ENCODE data around the gene TECPR2.

The TECPR2 gene

DNA sequence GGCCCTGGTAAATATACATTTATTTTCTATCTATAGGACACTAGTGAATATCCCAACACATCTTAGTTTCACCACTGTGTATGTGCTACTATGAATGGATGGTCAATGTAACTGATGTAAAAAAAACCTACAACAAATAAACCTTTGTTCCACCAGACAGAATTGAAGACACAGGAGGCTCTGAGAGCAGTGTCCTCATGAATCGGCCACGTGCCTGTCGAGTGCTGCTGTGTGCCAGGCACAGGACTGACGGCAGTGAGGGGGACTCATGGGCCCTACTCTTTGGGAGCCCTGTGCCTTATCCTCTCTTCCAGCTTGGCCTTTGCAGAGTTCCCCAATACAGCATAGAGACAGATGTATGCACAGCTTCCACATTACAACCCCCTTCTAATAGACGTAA lies 18.3 kb upstream of the TECPR2 start:
- no peak overlapping the region for H3K4me3 ChIP-seq (ENCODE audit: low read length)
- peaks cover 57% of the 10 kb centered on the region for H3K36me3 ChIP-seq (ENCODE audit: control insufficient read depth, low read length)
- no peaks in the 10 kb centered on the region for H4K20me1 ChIP-seq (ENCODE audit: control insufficient read depth, insufficient read depth, low read depth, low read length)
- no peaks in the 10 kb centered on the region for H3K27me3 ChIP-seq (ENCODE audit: control insufficient read depth, low read length)
- no peaks in the 10 kb centered on the region for H3K79me2 ChIP-seq (ENCODE audit: control insufficient read depth, low read length)
- H3K9me3 ChIP-seq (ENCODE audit: control insufficient read depth, insufficient read depth, low read length), result no peaks in the 10 kb centered on the region
- no peak for TF ChIP-seq EZH2phosphoT487 (IDR thresholded peaks at IDR 0.05; ENCODE audit: borderline replicate concordance, low read length)
- TF ChIP-seq, protein P1, sequence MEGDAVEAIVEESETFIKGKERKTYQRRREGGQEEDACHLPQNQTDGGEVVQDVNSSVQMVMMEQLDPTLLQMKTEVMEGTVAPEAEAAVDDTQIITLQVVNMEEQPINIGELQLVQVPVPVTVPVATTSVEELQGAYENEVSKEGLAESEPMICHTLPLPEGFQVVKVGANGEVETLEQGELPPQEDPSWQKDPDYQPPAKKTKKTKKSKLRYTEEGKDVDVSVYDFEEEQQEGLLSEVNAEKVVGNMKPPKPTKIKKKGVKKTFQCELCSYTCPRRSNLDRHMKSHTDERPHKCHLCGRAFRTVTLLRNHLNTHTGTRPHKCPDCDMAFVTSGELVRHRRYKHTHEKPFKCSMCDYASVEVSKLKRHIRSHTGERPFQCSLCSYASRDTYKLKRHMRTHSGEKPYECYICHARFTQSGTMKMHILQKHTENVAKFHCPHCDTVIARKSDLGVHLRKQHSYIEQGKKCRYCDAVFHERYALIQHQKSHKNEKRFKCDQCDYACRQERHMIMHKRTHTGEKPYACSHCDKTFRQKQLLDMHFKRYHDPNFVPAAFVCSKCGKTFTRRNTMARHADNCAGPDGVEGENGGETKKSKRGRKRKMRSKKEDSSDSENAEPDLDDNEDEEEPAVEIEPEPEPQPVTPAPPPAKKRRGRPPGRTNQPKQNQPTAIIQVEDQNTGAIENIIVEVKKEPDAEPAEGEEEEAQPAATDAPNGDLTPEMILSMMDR (IDR thresholded peaks at IDR 0.05; ENCODE audit: low read depth, low read length, poor library complexity, severe bottlenecking), result no peak
- H3K9me2 ChIP-seq (replicated peaks; ENCODE audit: control insufficient read depth, low read length), result no peaks in the 10 kb centered on the region
- no peaks in the 10 kb centered on the region for H3K4me1 ChIP-seq (ENCODE audit: control insufficient read depth, low read length)
- H3K4me2 ChIP-seq (ENCODE audit: low read length), result no peak overlapping the region
- H3F3A ChIP-seq (ENCODE audit: control insufficient read depth, insufficient read depth), result no peaks in the 10 kb centered on the region
- H3K27ac ChIP-seq (ENCODE audit: low read depth, low read length), result no peak overlapping the region

DNA sequence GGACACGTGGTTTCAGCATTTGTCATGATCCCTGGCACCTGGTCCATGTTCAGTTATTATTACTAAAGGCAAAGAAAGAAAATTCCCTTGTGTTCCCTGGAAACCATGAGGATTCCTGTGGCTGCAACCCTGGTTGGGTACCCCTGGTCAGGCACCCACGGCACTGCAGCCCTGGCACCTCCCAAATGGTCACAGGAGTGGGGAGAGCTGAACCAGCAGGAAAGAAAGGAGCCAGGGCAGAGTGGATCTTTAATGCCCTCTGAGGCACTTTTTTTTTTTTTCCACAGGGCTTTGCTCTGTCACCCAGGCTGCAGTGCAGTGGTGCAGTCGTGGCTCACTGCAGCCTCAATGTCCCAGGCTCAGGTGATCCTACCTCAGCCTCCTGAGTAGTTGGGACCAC lies 17.5 kb upstream of the TECPR2 start:
- no peaks in the 10 kb centered on the region for H3K27me3 ChIP-seq (ENCODE audit: control insufficient read depth, low read length)
- peaks cover 62% of the 10 kb centered on the region for H3K36me3 ChIP-seq (ENCODE audit: control insufficient read depth, low read length)
- H3K4me2 ChIP-seq (ENCODE audit: low read length), result no peak overlapping the region
- H3K27ac ChIP-seq (ENCODE audit: low read depth, low read length), result no peak overlapping the region
- no peak overlapping the region for H3K4me3 ChIP-seq (ENCODE audit: low read length)
- no peaks in the 10 kb centered on the region for H3K9me2 ChIP-seq (replicated peaks; ENCODE audit: control insufficient read depth, low read length)
- H4K20me1 ChIP-seq (ENCODE audit: control insufficient read depth, insufficient read depth, low read depth, low read length), result no peaks in the 10 kb centered on the region
- TF ChIP-seq EZH2phosphoT487 (IDR thresholded peaks at IDR 0.05; ENCODE audit: borderline replicate concordance, low read length), result no peak
- TF ChIP-seq, protein P1 (IDR thresholded peaks at IDR 0.05; ENCODE audit: low read depth, low read length, poor library complexity, severe bottlenecking), result no peak
- H3K4me1 ChIP-seq (ENCODE audit: control insufficient read depth, low read length), result no peaks in the 10 kb centered on the region
- no peaks in the 10 kb centered on the region for H3K9me3 ChIP-seq (ENCODE audit: control insufficient read depth, insufficient read depth, low read length)
- no peaks in the 10 kb centered on the region for H3F3A ChIP-seq (ENCODE audit: control insufficient read depth, insufficient read depth)
- no peaks in the 10 kb centered on the region for H3K79me2 ChIP-seq (ENCODE audit: control insufficient read depth, low read length)

GRCh38 chr14:102346645-102347044 lies 16.1 kb upstream of the TECPR2 start:
- Histone ChIP-seq H3K79me2 (ENCODE audit: control insufficient read depth, low read length) (no peaks in the 10 kb centered on the region), H3K27me3 (ENCODE audit: control insufficient read depth, low read length) (no peaks in the 10 kb centered on the region), H3K4me2 (ENCODE audit: low read length) (no peak overlapping the region), H3K9me3 (ENCODE audit: control insufficient read depth, insufficient read depth, low read length) (no peaks in the 10 kb centered on the region), H3K36me3 (ENCODE audit: control insufficient read depth, low read length) (peaks cover 63% of the 10 kb centered on the region), H3F3A (ENCODE audit: control insufficient read depth, insufficient read depth) (no peaks in the 10 kb centered on the region), H3K27ac (ENCODE audit: low read depth, low read length) (no peak overlapping the region), H3K9me2 (replicated peaks; ENCODE audit: control insufficient read depth, low read length) (no peaks in the 10 kb centered on the region), H3K4me3 (ENCODE audit: low read length) (no peak overlapping the region), H3K4me1 (ENCODE audit: control insufficient read depth, low read length) (no peaks in the 10 kb centered on the region), H4K20me1 (ENCODE audit: control insufficient read depth, insufficient read depth, low read depth, low read length) (no peaks in the 10 kb centered on the region)
- TF ChIP-seq, protein P1 (IDR thresholded peaks at IDR 0.05; ENCODE audit: low read depth, low read length, poor library complexity, severe bottlenecking), result no peak
- TF ChIP-seq EZH2phosphoT487 (IDR thresholded peaks at IDR 0.05; ENCODE audit: borderline replicate concordance, low read length), result no peak

DNA sequence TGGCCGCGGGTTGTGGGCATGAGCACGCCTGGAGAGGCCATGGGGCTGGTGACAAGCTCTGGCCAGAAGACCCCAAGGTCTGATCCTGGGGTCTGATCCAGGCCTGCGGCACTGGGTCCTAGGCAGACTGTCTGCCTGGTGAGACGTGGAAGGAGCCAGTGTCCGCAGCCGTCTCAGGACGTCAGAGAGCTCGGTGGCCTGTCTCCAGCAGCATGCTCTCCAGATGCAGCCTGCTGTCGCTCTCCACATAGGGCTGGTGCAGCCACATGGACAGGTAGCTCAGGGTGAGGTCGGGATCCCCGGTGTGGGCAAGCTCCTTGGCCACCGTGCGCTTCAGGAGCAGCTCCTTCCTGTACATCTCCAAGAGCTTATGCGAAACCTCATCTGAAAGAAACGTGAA lies 14.4 kb upstream of the TECPR2 start:
- TF ChIP-seq, protein P1 (IDR thresholded peaks at IDR 0.05; ENCODE audit: low read depth, low read length, poor library complexity, severe bottlenecking), result no peak
- TF ChIP-seq EZH2phosphoT487 (IDR thresholded peaks at IDR 0.05; ENCODE audit: borderline replicate concordance, low read length), result no peak
- Histone ChIP-seq H3K4me1 (ENCODE audit: control insufficient read depth, low read length) (no peaks in the 10 kb centered on the region), H3K36me3 (ENCODE audit: control insufficient read depth, low read length) (peaks cover 65% of the 10 kb centered on the region)

More for the DNA sequence above, 14.4 kb upstream of the TECPR2 start:
- H3F3A ChIP-seq (ENCODE audit: control insufficient read depth, insufficient read depth), result no peaks in the 10 kb centered on the region
- no peak overlapping the region for H3K27ac ChIP-seq (ENCODE audit: low read depth, low read length)
- H3K9me2 ChIP-seq (replicated peaks; ENCODE audit: control insufficient read depth, low read length), result no peaks in the 10 kb centered on the region
- no peaks in the 10 kb centered on the region for H4K20me1 ChIP-seq (ENCODE audit: control insufficient read depth, insufficient read depth, low read depth, low read length)
- no peaks in the 10 kb centered on the region for H3K9me3 ChIP-seq (ENCODE audit: control insufficient read depth, insufficient read depth, low read length)
- no peaks in the 10 kb centered on the region for H3K27me3 ChIP-seq (ENCODE audit: control insufficient read depth, low read length)
- no peak overlapping the region for H3K4me2 ChIP-seq (ENCODE audit: low read length)
- H3K79me2 ChIP-seq (ENCODE audit: control insufficient read depth, low read length), result no peaks in the 10 kb centered on the region
- H3K4me3 ChIP-seq (ENCODE audit: low read length), result no peak overlapping the region

Measured in DOHH2 (cell line).